Middle frontal gyrus (tissue), 1 donor: Measurements from ENCODE around the gene AMMECR1L.
"Not testable (repeated sequence)": the region's sequence is repeated elsewhere in the genome, so short reads cannot be mapped to it uniquely, and the experiment has no call there.

Experiments used
- DNase-seq: peaks from one replicate; pipeline ENCODE4 v3.0.0-alpha.2; 2015; ENCODE audit warnings: low spot score; ENCODE audit errors: extremely low spot score

The AMMECR1L gene

GRCh38 chr2:127885780-127886592 is at the start of gene AMMECR1L:
AMMECR1L (minus strand) TSS chr2:127885956; CDS start chr2:127874234, 11,722 bp downstream.
- peak; percentile 33 for DNase-seq

- no peak for DNase-seq
Measured at GRCh38 chr2:127935337-127935736, 49.6 kb upstream of the AMMECR1L start.

GRCh38 chr2:127932199-127932876 is 46.6 kb upstream of the AMMECR1L start:
- no peak for DNase-seq

GRCh38 chr2:127929449-127929848 is 43.7 kb upstream of the AMMECR1L start:
- DNase-seq, result no peak

- no peak for DNase-seq
Measured at GRCh38 chr2:127927384-127927783, 41.6 kb upstream of the AMMECR1L start.

- DNase-seq, result no peak
Measured at GRCh38 chr2:127917916-127918315, 32.2 kb upstream of the AMMECR1L start.

- no peak for DNase-seq
Measured at GRCh38 chr2:127913808-127914457, 28.2 kb upstream of the AMMECR1L start.

- DNase-seq, result no peak
Measured at GRCh38 chr2:127911737-127912136, 26.0 kb upstream of the AMMECR1L start.

- DNase-seq, result no peak
Measured at GRCh38 chr2:127910415-127910814, 24.7 kb upstream of the AMMECR1L start.

- no peak for DNase-seq
Measured at GRCh38 chr2:127909019-127909418, 23.3 kb upstream of the AMMECR1L start.

GRCh38 chr2:127907733-127908400 is 22.1 kb upstream of the AMMECR1L start:
- DNase-seq, result not testable (repeated sequence)

- no peak for DNase-seq
Measured at GRCh38 chr2:127906206-127906926, 20.6 kb upstream of the AMMECR1L start.

GRCh38 chr2:127901339-127902056 is 15.7 kb upstream of the AMMECR1L start:
- DNase-seq, result no peak

- DNase-seq, result no peak
Measured at GRCh38 chr2:127897531-127898211, 11.9 kb upstream of the AMMECR1L start.

- DNase-seq, result no peak
Measured at GRCh38 chr2:127893494-127893893, 7.7 kb upstream of the AMMECR1L start.

- DNase-seq, result no peak
Measured at GRCh38 chr2:127893033-127893432, 7.3 kb upstream of the AMMECR1L start.

- no peak for DNase-seq
Measured at GRCh38 chr2:127891811-127892210, 6.1 kb upstream of the AMMECR1L start.

- not testable (repeated sequence) for DNase-seq
Measured at GRCh38 chr2:127890756-127891155, 5.0 kb upstream of the AMMECR1L start.

GRCh38 chr2:127888772-127889171 is 3.0 kb upstream of the AMMECR1L start:
- no peak for DNase-seq

GRCh38 chr2:127887776-127888130 is 2.0 kb upstream of the AMMECR1L start:
- DNase-seq, result no peak
